Testis (tissue), 2 donors: ENCODE results near the gene MN1.

ENCODE experiments used
- POLR2A ChIP-seq: fragments of 450-650 bp; IDR thresholded peaks from one replicate; pipeline ENCODE4 v1.6.1; 2017; ENCODE audit warnings: antibody characterized with exemption, mild to moderate bottlenecking, moderate library complexity
- TF ChIP-seq, protein P1 (sequence below), 3 experiments: fragments of 450-650 bp in 2 of 3; fragments of 200-600 bp in 1 of 3; sonication (generic) in 1 of 3; IDR thresholded peaks; one replicate each; pipeline ENCODE4 v1.5.1; 2016 to 2019; ENCODE audit warnings: antibody characterized with exemption in 3 of 3, mild to moderate bottlenecking in 2 of 3, moderate library complexity in 1 of 3

DNA sequence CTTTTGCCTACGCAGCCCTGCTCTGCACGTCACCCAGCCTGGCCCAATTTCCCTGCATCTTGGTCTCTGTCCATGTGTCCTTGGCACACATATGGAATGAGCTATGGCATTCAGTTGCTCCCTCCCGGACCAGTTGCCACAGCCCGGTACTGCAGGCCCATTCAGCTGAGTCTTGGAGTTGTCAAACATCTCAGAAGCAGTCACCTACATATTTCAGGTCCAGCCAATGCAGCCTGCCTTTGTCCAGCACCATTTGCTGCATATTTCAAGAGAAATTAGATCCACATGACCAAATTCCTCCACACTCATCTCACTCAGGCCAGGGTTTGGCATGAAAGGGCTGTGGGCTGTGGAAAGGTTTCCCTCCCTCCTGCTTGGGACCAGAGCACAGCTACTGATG is 76.8 kb downstream of the MN1 start:
- TF ChIP-seq, protein P1, sequence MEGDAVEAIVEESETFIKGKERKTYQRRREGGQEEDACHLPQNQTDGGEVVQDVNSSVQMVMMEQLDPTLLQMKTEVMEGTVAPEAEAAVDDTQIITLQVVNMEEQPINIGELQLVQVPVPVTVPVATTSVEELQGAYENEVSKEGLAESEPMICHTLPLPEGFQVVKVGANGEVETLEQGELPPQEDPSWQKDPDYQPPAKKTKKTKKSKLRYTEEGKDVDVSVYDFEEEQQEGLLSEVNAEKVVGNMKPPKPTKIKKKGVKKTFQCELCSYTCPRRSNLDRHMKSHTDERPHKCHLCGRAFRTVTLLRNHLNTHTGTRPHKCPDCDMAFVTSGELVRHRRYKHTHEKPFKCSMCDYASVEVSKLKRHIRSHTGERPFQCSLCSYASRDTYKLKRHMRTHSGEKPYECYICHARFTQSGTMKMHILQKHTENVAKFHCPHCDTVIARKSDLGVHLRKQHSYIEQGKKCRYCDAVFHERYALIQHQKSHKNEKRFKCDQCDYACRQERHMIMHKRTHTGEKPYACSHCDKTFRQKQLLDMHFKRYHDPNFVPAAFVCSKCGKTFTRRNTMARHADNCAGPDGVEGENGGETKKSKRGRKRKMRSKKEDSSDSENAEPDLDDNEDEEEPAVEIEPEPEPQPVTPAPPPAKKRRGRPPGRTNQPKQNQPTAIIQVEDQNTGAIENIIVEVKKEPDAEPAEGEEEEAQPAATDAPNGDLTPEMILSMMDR (IDR thresholded peaks at IDR 0.05), result no peak
- no peak for TF ChIP-seq POLR2A
